ENCODE results near the gene DNAH17.

The DNAH17 gene

DNA sequence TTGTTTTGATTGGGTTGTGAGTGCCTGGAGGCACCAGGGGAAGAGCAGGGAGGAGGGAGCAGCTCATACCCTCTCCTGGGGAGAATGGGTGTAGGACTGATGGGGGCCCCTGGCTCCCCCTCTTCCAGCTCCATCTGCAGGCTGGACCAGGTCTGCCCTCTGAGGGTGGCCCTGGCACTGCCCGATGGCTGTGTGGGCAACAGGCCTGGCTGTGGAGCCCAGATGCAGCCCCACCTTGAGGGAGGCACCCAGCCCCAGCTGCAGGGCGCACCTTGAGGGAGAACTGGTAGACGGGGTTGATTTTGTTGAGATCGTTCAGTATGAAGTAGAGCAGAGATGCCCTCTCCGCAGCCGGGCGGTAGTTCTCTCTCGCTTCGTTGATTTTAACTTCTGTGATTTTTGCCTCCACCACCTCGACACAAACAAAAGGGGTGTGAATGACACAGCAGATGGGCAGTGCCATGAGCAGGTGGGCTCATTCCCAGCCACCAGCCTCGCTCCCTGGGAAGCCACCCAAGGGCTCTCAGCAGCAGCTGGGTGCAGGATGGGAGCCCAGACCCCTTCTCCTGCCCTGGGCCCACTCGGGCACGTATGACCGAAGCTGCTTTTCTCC, 127.1 kb downstream of the DNAH17 start:
- DNase-seq (ENCODE audit: low spot score): no peak

DNA sequence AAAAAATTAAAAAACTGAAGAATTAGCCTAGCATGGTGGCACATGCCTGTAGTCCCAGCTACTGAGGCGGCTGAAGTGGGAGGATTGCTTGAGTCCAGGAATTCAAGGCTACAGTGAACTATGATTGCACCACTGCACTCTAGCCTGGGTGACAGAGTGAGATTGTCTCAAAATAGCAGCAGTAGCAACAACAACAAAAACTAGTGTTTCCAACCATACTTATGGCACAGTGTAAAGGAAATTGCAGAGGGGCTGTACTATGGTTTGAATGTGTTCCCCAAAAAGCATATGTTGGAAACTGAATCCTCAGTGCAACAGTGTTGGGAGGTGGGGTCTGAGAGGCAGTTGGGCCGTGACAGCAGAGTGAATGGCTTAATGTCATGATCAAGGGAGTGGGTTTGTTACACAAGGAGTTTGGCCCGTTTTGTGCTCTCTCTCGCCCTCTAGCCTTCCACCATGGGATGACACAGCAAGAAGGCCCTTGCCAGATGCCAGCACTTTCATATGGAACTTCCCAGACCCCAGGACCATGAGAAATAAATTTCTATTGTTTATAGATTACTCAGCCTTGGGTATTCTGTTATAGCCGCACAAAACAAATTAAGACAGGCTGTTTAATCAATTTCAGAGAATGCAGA, 128.7 kb downstream of the DNAH17 start:
- no peak for DNase-seq (ENCODE audit: low spot score)

DNA sequence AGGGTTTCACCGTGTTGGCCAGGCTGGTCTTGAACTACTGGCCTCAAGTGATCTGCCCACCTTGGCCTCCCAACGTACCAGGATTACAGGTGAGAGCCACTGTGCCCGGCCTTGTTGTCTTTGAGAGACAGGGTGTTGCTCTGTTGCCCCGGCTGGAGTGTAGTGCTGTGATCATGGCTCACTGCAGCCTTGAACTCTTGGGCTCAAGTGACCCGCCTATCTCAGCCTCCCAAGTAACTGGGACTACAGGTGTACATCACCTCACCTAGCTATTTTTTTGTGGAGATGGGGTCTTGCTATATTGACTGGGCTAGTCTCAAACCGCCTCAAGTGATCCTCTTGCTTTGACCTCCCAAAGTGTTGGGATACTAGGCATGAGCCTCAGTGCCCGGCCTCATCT, 130.4 kb downstream of the DNAH17 start:
- DNase-seq (ENCODE audit: low spot score): no peak

DNA sequence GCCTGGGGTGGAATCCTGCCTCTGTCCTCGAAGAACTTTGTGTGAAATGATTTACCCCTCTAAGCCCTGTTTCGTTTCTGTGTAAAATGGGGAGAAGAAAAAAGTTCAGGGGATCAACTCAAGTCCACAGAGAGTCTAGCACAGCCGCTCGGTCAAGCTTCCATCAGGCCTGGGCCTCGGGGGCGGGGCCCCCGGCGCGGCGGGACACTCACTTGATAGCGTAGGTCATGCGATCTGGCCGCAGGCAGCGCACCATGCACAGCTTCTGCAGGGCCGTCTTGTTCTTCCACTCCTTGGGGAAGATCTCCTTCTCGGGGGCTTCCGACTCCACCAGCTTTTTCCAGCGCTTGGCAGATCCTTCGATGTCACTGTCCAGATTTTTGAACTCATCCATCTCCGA, 132.8 kb downstream of the DNAH17 start:
- no peak for DNase-seq (ENCODE audit: low spot score)

DNA sequence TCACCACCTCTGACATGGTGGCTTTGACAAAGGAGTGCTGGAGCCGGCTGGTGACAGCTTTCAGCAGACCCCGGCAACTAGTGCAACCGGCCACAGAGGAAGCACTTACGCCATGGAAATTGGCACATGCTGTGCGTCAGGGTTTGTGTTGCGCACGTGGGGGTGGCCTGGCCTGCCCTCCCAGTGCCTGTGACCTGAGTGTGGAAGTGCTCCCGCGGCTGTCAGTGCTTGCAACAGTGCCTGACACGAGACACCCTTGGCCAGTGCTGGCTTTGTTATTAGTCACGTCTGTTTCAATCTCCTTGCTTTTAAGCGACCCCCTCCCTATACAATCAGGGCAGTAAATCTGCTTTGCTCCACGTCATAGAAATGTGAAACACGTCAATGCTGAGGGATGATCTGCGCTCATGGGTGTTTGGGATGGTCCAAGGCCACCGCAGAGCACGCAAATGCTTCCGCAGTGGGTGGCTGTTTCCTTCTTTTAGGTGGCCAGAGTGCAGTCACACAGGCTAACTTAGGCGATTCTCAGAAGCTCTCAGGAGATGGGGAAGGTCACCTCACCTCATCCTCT, 134.5 kb downstream of the DNAH17 start:
- DNase-seq (ENCODE audit: low spot score): no peak

DNA sequence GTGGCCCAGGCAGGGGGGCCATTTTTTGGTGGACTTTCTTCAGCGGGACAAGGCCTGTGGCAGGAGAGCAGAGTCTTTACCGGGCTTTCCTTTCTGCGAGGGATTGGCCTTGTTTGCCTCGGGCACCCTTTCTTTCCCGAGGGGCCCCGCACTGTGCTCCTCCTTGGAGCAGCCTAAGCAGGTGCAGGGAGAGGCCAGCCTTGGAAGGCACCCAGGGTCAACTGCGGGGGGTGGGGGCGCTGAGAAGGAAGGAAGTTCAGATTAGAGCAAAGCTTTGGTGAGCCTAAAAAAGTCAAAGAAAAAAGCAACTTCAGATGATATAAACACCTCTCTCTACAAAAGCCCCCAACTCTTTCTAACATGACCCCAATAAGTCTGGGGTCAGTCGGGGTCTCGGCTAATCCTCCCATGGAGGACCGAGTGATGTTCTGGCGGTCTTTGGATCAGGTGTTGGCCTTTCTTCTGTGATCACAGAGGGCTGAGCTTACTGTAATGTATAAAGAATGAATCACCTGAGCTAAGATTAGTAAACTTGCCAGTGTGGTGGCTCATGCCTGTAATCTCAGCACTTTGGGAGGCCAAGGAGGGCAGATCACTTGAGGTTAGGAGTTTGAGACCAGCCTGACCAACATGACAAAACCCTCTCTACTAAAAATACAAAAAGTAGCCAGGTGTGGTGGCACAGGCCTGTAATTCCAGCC, 135.8 kb downstream of the DNAH17 start:
- no peak for DNase-seq (ENCODE audit: low spot score)

DNA sequence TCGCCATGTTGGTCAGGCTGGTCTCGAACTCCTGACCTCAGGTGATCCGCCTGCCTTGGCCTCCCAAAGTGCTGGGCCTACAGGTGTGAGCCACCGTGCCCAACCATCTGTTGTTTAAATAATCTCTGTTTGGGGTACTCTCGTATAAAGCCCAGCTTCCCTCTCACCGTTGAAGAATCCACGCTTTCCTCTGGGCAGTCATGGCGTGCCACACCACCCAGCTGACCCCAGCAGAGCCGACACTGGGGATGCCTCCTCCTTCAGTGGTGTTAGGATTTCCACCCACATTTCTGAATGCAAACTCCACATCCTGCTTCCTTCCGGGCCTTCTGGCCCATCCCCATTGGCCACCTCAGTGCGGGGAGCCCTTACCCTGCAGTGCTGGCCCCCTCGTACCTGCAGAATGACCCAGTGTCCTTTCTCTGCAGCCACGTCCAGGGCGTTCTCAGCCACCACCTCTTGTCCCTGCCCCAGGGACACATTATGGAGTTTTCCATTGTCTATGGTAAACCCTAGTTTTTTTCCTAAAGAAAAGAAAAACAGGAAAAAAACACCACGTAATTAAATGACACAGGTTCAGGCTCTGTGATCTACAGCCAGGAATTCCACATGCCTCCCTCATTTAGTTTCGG, 138.4 kb downstream of the DNAH17 start:
- DNase-seq (ENCODE audit: low spot score): no peak

DNA sequence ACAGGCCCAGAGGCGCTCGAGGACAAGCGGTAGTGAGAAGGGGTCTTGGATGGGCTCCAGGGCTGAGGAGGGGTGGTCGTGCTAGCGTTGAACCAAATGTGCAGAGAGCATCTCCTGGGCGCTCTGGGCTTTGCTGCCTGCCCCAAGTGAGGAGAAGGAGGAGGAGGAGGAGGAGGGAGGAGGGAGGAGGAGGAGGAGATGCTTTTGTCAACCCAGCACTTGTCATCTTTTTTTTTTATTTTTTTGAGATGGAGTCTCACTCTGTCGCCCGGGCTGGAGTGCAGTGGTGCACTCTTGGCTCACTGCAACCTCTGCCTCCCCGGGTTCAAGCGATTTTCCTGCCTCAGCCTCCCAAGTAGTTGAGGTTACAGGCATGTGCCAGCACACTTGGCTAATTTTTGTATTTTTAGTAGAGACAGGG, 138.9 kb downstream of the DNAH17 start:
- DNase-seq (ENCODE audit: low spot score): no peak

DNA sequence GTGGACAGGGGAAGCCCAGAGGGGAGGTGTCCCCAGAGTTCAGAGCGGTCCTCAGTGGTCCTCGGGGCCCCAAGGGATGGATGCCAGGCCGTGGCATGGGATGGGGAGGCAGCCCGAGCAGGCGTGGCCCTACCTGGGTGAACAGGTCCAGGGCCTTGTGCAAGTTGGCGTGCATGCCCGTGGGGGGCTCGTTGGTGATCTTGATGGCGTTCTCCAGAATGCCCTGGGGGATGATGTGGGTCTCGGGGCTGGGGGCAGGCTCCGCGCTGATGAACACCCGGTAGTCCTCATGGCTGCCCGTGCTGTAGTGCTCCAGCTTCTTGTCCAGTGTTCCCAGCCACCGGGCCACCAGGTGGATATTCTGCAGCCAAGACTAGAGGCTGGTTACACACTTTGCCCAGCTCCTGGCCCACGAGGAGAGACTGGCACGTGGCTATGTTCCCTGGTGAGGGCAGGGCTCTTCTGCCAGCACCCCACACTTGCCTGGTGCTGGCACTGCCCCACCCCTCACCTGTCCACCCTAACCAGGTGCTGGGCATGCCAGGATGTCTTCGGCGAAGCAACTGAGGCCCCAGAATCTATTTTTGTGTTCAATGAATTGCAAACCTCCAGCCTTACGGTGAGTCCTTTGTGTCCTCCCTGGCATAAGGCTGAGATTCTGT, 139.6 kb downstream of the DNAH17 start:
- no peak for DNase-seq (ENCODE audit: low spot score)

DNA sequence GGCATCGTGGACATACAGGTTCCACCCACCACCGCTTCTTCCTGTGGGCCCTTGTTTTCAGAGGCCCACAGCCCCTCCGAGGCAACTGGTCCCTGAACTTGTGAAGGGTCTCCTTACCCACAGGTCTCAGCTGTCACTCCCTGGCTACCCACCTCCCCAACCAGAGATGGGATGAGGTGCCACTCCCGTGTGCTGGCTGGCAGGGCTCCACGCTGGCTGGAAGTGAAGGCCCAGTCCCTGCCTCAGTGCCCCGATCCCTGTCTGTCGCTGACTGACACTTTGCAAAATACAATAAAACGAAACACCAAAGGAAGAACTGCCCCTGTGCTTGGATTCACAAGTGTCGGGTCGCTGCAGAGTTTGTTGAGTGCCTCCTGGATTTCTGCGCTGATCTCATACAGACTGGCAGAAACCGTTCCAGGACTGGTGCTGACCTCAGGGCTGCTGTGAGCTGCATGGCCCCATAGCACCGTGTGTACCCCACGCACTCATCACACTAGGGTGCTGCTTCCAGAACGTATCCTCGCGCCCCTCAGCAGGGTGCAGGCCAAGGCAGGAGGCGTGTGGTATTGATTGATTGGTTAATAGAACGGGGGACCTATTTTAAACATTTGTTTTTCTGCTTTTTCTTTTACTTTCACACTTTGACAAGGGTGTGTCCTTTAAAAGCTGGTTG, 141.7 kb downstream of the DNAH17 start:
- DNase-seq (ENCODE audit: low spot score): no peak

DNA sequence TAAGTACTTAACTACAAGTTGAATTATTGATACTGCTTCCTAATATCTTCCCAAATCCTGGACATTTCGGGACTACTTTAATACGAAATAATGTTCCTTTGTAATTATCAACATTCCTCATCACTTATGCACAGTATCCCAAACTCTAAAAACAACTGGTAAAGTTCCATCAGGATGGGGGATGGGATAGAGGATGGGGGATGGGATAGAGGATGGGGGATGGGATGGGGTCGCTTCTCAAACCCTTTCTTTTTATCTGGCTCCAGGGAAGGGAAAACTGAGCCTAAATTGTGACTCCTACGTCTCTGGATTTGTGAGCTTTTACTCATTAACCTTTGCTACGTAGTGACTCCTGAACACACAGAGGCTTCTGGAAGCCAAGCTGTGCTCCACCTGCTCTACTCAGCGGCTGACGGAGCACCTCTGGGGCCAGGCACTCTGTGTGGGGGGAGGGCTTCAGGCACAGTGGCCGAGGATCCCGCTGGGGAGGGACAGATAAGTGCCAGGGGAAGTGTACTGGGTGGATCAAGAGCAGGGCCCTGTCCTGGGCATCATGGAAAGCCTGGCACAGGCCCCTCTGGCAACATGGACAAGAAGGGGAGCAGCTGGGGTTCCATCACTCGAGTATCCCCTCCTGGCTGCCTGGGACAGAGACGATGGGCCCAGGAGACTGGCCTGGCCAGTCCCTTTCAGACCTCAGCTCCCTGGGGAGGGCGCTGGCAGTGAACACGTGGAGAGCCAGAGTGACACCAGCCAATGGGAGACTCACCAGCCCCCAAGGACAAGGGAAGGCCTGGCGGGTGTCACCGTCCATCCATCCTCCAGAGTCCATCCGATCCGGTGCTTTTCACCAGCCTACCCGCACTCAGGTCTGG, 142.5 kb downstream of the DNAH17 start:
- no peak for DNase-seq (ENCODE audit: low spot score)

DNA sequence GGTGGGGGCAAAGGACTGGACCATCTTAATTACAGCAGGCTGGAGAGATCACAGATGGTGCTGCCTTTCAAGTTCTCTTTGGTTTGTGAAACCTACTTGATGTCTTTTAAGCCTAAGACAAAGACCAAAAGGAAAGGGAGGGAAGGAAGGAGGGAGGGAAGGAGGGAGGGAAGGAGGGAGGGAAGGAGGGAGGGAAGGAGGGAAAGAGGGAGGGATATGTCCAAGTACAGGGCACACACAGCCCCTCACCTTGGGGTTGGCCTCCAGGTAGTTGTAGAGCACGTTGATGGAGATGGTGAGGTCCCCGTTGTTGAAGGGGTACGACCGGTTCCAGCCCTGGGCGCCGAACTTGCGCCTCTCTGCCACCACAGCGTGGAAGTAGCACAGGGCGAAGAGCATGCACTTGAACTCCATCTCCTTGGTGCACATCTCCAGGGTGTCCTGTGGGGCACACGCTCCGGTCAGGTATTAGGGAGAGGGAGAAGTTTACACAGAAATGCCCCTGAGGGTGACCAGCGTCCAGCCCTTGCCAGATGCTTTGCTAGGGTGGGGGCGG, 143.3 kb downstream of the DNAH17 start:
- DNase-seq (ENCODE audit: low spot score): no peak

DNA sequence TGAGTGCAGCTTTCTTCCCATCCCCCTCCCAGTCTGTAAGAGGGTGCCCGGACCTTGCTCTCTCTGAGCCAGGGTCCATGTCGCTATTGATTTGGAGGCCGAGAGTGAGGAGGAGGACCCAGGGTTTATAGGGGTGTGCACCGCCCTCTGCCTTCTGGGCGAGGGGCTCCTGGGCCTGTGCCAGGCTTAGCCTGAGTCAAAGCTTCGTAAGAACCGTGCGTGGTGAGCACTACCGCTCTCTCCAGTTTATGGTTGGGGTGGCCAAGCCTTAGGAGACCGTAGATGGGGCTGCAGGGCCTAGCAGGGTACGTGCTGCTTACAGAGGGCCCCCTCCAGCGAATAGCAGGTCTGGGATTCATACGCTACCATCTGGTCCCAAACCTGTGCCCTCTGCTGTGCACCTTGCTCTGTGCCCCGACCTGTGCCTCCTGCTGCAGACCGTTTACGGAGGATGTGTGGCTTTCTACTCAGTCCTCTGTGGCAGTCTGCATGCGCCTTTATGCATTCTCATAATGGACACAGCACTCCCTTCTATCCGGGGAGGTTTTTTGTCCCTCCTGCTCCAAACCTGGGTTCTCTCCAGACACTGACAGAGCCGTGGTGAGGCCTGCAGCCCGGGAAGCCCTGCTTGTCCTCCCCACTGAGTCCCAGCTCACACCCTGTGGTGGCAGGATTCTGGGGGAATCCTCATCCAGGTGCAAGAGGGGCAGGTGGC, 144.0 kb downstream of the DNAH17 start:
- no peak for DNase-seq (ENCODE audit: low spot score)

DNA sequence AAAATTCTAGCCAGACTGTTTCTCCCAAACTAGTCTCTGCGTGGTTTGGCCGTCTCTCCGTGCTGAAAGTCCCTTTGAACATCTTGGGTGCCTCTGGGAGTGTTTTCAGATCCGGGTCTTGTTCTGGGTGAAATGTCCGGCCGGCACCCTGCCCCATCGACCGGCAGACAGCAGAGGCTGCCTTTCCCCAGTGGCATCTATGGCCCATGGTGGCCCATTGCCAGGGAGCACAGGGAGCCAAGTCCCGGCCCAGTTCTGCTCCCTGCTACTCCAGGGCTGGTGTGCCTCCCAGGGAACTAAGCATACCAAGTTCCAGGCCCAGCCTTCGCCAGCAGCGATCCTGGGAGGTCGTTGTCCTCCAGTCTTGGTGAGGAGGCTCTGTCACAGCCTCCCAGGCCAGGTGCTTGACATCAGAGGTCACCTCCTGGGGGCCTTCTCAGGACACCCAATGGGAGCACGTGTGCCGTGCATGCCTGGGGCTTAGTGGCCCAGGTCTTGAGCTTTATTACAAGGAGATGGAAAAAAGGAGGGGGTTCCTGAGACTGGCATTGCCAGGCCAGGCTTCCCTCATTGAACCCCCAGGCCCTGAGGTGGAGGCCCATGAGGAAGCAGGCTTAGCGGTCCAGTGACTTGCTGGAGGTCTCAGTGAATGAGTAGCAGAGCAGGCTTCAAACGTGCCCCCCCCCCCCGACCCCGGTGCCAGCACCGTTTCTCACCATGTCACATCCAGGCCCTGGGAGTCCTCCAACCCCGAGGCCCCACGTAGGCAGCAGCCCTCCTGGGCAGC, 144.8 kb downstream of the DNAH17 start:
- DNase-seq (ENCODE audit: low spot score): no peak

DNA sequence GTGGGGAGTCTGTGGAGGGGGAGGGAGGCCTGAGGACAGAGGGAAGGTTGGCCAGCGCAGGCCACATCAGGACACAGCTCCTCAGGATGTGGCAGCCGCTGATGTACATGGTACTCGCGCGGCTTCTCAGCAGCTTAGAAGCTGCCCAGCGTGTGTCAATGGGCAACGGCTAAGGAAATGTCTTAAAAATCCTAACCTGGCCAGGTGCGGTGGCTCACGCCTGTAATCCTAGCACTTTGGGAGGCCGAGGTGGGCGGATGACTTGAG, 145.6 kb downstream of the DNAH17 start:
- no peak for DNase-seq (ENCODE audit: low spot score)

DNA sequence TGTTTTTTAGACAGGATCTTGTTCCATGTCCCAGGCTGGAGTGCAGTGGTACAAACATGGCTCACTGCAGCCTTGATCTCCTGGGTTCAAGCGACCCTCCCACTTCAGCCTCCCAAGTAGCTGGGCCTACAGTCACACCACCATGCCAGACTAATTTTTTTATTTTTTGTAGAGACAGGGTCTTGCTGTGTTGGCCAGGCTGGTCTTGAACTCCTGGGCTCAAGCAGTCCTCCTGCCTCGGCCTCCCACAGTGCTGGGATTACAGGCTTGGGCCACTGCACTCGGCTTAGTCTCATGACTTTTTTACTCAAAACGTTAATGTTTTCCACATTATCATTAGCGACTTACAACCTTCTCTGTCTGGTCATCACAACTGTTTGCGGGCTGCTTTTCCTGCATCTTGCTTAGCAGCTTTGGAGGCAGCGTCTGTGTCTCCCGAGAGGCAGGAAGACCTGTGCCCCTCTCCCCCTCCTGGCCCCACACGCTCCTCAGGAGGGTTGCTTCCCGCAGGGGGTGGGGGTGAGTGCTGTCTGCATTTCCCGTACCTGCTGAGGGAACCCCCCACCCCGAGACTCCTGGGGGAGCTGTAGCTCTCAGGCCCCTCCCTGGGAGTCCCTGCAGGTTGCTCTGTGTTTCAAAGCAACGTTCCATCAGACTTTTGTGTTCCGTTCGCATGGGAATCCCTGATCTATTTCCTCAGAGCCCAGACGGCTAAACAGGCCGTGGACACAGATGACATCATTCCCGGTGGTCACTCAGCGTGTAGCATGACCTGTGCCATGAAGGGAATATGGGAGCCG, 146.1 kb downstream of the DNAH17 start:
- no peak for DNase-seq (ENCODE audit: low spot score)

DNA sequence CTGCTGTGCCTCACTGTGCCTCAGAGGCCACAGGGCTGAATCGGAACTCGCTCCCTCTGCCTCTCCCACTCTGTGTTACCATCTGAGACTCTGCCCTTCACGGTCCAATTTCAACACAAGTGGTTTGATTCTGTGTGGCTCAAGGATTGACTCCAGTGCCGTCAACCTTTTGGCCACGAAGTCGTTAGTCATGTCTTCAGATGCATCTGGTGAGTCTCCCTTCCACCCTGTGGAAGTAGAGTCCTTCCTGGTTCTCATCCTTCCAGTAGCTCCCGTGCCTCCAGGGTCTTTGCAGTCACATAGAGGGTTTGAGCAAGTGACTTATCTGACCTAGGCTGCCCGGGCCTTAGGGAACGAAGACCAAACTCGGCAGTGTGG, 147.6 kb downstream of the DNAH17 start:
- no peak for DNase-seq (ENCODE audit: low spot score)
